PC-3 (cell line): Measurements from ENCODE around the gene YIPF4. TPM values are rescaled to one million over a fixed set of nuclear protein-coding genes. Genes with fewer than 3 reads are reported as not detected.

Source experiments
- ATAC-seq: fragments of 200-7000 bp; cut with Tn5 transposase; 2 replicates; pipeline ENCODE4 v1.9.1; 2020; ENCODE audit warnings: mild to moderate bottlenecking, moderate library complexity
- BruUV-seq: library from RNA; stranded (reverse); fragments of 400-500 nt; replicated peaks from 2 replicates; lab custom pipeline; 2021; lab: Mats Ljungman, UMichigan
- CTCF ChIA-PET: fragments of 300-600 bp; sonication (Branson Sonifier 250); formaldehyde crosslinking; loops from one replicate; lab custom pipeline; 2022; ENCODE audit warnings: antibody characterized with exemption; lab: Charles Lee
- POLR2A ChIA-PET: fragments of 300-600 bp; sonication (Branson Sonifier 250); formaldehyde crosslinking; loops from one replicate; lab custom pipeline; 2022; ENCODE audit warnings: antibody characterized with exemption; ENCODE audit not compliant: unreplicated experiment; lab: Charles Lee
- DNase-seq: peaks from one replicate; pipeline ENCODE4 v3.0.0-alpha.2; 2015
- H2AFZ ChIP-seq: fragments of 300-600 bp; sonication (generic); 2 replicates; pipeline ENCODE4 v1.6.0; 2016; ENCODE audit warnings: antibody characterized with exemption, low read length
- H3F3A ChIP-seq: fragments of 300-600 bp; sonication (generic); one replicate; pipeline ENCODE4 v1.6.0; 2017; ENCODE audit warnings: antibody characterized with exemption, low read length, control low read depth, mild to moderate bottlenecking; ENCODE audit not compliant: unreplicated experiment
- H3K27ac ChIP-seq: fragments of 300-600 bp; sonication (generic); 2 replicates; pipeline ENCODE4 v1.5.1; 2016; ENCODE audit warnings: mild to moderate bottlenecking, low read length
- H3K27me3 ChIP-seq: fragments of 300-600 bp; sonication (generic); 2 replicates; pipeline ENCODE4 v1.6.1; 2016; ENCODE audit warnings: low read length, mixed read lengths
- H3K36me3 ChIP-seq: fragments of 300-600 bp; sonication (generic); 2 replicates; pipeline ENCODE4 v1.6.1; 2016; ENCODE audit warnings: low read depth, mixed run types, low read length, mixed read lengths
- H3K4me1 ChIP-seq: fragments of 300-600 bp; sonication (generic); 2 replicates; pipeline ENCODE4 v1.5.1; 2016; ENCODE audit warnings: low read length; ENCODE audit not compliant: insufficient read depth
- H3K4me2 ChIP-seq: fragments of 300-600 bp; sonication (generic); 2 replicates; pipeline ENCODE4 v1.6.0; 2016; ENCODE audit warnings: low read length
- H3K4me3 ChIP-seq: fragments of 300-600 bp; sonication (generic); 2 replicates; pipeline ENCODE4 v1.5.1; 2016; ENCODE audit warnings: mild to moderate bottlenecking, low read length, mixed read lengths
- H3K79me2 ChIP-seq: fragments of 300-600 bp; sonication (generic); 2 replicates; pipeline ENCODE4 v1.6.1; 2017; ENCODE audit warnings: low read length, mixed read lengths
- H3K9ac ChIP-seq: fragments of 300-600 bp; sonication (generic); 2 replicates; pipeline ENCODE4 v1.6.0; 2016; ENCODE audit warnings: mild to moderate bottlenecking, low read length
- H3K9me2 ChIP-seq: fragments of 300-600 bp; sonication (generic); replicated peaks from 2 replicates; pipeline ENCODE4 v1.6.1; 2016; ENCODE audit warnings: mixed run types, low read length, mixed read lengths
- H3K9me3 ChIP-seq: fragments of 300-600 bp; sonication (generic); 2 replicates; pipeline ENCODE4 v1.6.1; 2016; ENCODE audit warnings: low read length, mixed read lengths
- H4K20me1 ChIP-seq: fragments of 300-600 bp; sonication (generic); 2 replicates; pipeline ENCODE4 v1.6.1; 2016; ENCODE audit warnings: low read length, mixed read lengths
- EZH2 ChIP-seq: fragments of 300-600 bp; sonication (generic); IDR thresholded peaks from one replicate; pipeline ENCODE4 v1.6.1; 2017; ENCODE audit warnings: antibody characterized with exemption, mild to moderate bottlenecking, low read length; ENCODE audit not compliant: unreplicated experiment
- EZH2phosphoT487 ChIP-seq: fragments of 300-600 bp; sonication (generic); IDR thresholded peaks from 2 replicates; pipeline ENCODE4 v1.6.1; 2018; ENCODE audit warnings: mild to moderate bottlenecking, antibody characterized with exemption, low read length, borderline replicate concordance
- intact Hi-C: fragments of 100-400 bp; cut with micrococcal nuclease; formaldehyde crosslinking; loops from 2 replicates; pipeline ENCODE4 v1.9.0; 2023
- total RNA-seq: library from RNA; depleted of rRNA; stranded (reverse); fragments of >200 nt; gene quantifications from 2 replicates; pipeline ENCODE4 v1.2.3, GENCODE V29; 2014
- TF ChIP-seq, protein P1 (sequence below): fragments of 300-600 bp; sonication (generic); conservative IDR thresholded peaks from 2 replicates; pipeline ENCODE4 v1.5.1; 2017; ENCODE audit warnings: antibody characterized with exemption, low read depth, mild to moderate bottlenecking, low read length

The YIPF4 gene
- total RNA-seq, 1 experiment from 2014 or later = 13.1 TPM

DNA sequence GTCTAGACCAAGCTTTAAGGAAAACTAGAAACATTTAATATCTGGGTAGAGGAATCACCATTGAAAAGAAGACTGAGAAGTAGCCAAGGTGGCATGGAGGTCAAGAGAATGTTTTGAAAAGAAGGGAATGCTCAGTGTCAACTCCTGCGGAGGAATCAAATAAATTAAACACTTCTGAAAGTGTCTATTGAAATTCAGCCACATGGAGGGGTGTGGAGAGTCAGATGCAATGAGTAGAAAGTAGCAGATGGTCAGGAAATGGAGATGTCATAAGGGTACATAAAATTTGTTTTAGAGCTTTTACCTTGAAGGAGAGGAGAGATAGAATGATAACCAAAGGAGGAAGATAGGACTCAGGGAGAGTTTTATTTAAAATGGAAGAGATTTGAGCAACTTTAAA lies 48.1 kb upstream of the YIPF4 start:
- Histone ChIP-seq H3K36me3 (no peaks in the 10 kb centered on the region; the same call in 1 of the 2 replicates), H3K4me1 (peaks cover 11% of the 10 kb centered on the region), H3K4me2 (no peak overlapping the region), H3K27me3 (no peaks in the 10 kb centered on the region), H3K9me2 (no peaks in the 10 kb centered on the region), H2AFZ (no peak overlapping the region), H4K20me1 (no peaks in the 10 kb centered on the region), H3K9ac (no peak overlapping the region), H3F3A (no peaks in the 10 kb centered on the region), H3K79me2 (no peaks in the 10 kb centered on the region), H3K4me3 (no peak overlapping the region), H3K27ac (no peak overlapping the region), H3K9me3 (no peaks in the 10 kb centered on the region)
- CTCF ChIA-PET = no interaction called here
- BruUV-seq = TSS peak; percentile 6
- TF ChIP-seq EZH2 = no peak
- TF ChIP-seq EZH2phosphoT487 = no peak
- DNase-seq = no peak
- no peak for ATAC-seq
- intact Hi-C loops = no loop called here
- POLR2A ChIA-PET = no interaction called here

GRCh38 chr2:32231959-32232358 lies 45.7 kb upstream of the YIPF4 start:
- H2AFZ ChIP-seq = no peak overlapping the region
- peak; percentile 71 for ATAC-seq
- no peaks in the 10 kb centered on the region for H3K9me3 ChIP-seq
- H3K4me2 ChIP-seq = peak overlapping the region; percentile 41
- no peak overlapping the region for H3K9ac ChIP-seq
- no peaks in the 10 kb centered on the region for H4K20me1 ChIP-seq
- no peak overlapping the region for H3K4me3 ChIP-seq
- no peaks in the 10 kb centered on the region for H3K79me2 ChIP-seq
- no peaks in the 10 kb centered on the region for H3K36me3 ChIP-seq
- DNase-seq = peak; percentile 56
- ChIA-PET CTCF (no interaction called here), POLR2A (no interaction called here)
- intact Hi-C loops = no loop called here
- peaks cover 11% of the 10 kb centered on the region for H3K4me1 ChIP-seq
- H3K27ac ChIP-seq = 0 out of 2 replicates have a peak overlapping the region, but pooled peaks have one; percentile 0
- H3K9me2 ChIP-seq = no peaks in the 10 kb centered on the region
- no peaks in the 10 kb centered on the region for H3K27me3 ChIP-seq
- no peaks in the 10 kb centered on the region for H3F3A ChIP-seq
- no peak for TF ChIP-seq EZH2
- TF ChIP-seq, protein P1, sequence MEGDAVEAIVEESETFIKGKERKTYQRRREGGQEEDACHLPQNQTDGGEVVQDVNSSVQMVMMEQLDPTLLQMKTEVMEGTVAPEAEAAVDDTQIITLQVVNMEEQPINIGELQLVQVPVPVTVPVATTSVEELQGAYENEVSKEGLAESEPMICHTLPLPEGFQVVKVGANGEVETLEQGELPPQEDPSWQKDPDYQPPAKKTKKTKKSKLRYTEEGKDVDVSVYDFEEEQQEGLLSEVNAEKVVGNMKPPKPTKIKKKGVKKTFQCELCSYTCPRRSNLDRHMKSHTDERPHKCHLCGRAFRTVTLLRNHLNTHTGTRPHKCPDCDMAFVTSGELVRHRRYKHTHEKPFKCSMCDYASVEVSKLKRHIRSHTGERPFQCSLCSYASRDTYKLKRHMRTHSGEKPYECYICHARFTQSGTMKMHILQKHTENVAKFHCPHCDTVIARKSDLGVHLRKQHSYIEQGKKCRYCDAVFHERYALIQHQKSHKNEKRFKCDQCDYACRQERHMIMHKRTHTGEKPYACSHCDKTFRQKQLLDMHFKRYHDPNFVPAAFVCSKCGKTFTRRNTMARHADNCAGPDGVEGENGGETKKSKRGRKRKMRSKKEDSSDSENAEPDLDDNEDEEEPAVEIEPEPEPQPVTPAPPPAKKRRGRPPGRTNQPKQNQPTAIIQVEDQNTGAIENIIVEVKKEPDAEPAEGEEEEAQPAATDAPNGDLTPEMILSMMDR = no peak
- no peak for TF ChIP-seq EZH2phosphoT487
- no TSS peak for BruUV-seq

GRCh38 chr2:32235315-32235714 lies 42.4 kb upstream of the YIPF4 start:
- Histone ChIP-seq H3K4me2 (no peak overlapping the region), H3K9me2 (no peaks in the 10 kb centered on the region), H3K4me1 (peaks cover 11% of the 10 kb centered on the region), H3K36me3 (no peaks in the 10 kb centered on the region), H2AFZ (no peak overlapping the region), H3K9ac (no peak overlapping the region), H3F3A (no peaks in the 10 kb centered on the region), H3K9me3 (no peaks in the 10 kb centered on the region), H3K27ac (no peak overlapping the region), H4K20me1 (no peaks in the 10 kb centered on the region), H3K4me3 (no peak overlapping the region), H3K79me2 (no peaks in the 10 kb centered on the region), H3K27me3 (no peaks in the 10 kb centered on the region)
- ATAC-seq (no peak), DNase-seq (no peak)
- ChIA-PET CTCF (no interaction called here), POLR2A (no interaction called here)
- no TSS peak for BruUV-seq
- TF ChIP-seq, protein P1 = no peak
- TF ChIP-seq EZH2 = no peak
- TF ChIP-seq EZH2phosphoT487 = no peak
- intact Hi-C loops = no loop called here
